GM04503 (cell line): Measurements from ENCODE around the gene RNASEH1.

Source experiments
- DNase-seq: peaks from one replicate; pipeline ENCODE4 v3.0.0-alpha.2; 2012; ENCODE audit warnings: low read depth

The RNASEH1 gene, protein sequence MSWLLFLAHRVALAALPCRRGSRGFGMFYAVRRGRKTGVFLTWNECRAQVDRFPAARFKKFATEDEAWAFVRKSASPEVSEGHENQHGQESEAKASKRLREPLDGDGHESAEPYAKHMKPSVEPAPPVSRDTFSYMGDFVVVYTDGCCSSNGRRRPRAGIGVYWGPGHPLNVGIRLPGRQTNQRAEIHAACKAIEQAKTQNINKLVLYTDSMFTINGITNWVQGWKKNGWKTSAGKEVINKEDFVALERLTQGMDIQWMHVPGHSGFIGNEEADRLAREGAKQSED

DNA sequence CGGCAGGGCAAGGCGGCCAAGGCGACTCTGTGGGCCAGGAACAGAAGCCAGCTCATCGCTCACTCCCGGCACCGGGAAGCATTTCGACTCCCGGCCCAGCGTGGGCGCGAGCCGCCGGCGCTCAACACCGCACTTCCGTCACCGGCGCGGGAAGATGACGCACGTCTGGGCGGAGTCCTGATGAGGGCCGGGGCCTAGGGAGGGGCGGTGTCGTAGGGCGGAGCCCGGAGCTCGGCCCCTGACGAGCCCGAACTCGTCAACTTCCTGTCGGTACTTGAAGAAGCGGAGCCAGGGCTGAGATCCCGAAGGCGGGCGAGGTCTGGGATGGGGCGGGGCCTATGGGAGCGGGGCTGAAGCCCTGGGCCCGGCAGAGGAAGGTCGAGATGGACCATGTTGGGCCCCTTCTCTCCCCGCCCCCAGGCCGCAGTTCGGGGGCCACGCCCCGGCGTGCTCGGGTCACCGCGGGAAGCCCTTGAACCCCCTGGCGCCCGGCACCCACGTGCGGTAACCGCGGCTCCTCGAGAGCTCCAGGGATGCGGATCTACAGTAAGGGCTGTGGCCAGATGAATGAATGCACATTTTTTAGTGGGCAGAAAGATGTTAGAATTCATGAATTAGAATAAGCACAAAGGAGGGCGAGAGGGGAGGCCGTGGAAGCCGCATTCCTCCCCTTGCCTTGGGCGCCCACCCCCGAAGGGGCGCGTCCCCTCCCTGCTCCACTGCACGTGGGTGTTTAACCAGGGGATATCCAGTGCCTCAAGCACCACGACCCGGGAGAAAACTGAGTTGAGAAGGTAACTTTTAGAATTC is at the start of gene RNASEH1:
TSS of gene RNASEH1 (minus strand) at position 129 of the 810 bp plus-strand sequence. CDS start at position 56, 73 bp downstream.
- peak; percentile 88 for DNase-seq

- DNase-seq = no peak
These were observed 48.5 kb upstream of the RNASEH1 start for GRCh38 chr2:3606370-3607201.

DNA sequence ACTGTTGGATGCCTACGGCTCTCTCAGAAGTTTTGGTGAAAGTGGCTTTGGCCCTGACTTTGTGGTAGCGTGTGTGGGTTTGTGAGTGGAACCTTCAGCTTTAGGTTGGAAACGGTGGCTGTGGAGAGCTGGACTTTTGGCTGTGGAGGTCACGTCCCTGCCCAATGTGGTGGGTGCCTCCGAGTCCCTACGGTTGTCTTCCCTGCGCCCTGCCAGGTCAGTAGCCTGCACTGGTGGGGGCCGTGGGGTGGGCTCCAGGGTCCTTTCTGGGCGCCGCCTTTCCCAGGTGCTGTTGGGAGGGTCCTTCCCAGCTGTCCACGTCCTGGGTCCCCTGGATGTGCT is 47.9 kb upstream of the RNASEH1 start:
- no peak for DNase-seq

GRCh38 chr2:3604991-3605961 is 47.1 kb upstream of the RNASEH1 start:
- DNase-seq = no peak

GRCh38 chr2:3604207-3604877 is 46.2 kb upstream of the RNASEH1 start:
- DNase-seq = no peak

DNA sequence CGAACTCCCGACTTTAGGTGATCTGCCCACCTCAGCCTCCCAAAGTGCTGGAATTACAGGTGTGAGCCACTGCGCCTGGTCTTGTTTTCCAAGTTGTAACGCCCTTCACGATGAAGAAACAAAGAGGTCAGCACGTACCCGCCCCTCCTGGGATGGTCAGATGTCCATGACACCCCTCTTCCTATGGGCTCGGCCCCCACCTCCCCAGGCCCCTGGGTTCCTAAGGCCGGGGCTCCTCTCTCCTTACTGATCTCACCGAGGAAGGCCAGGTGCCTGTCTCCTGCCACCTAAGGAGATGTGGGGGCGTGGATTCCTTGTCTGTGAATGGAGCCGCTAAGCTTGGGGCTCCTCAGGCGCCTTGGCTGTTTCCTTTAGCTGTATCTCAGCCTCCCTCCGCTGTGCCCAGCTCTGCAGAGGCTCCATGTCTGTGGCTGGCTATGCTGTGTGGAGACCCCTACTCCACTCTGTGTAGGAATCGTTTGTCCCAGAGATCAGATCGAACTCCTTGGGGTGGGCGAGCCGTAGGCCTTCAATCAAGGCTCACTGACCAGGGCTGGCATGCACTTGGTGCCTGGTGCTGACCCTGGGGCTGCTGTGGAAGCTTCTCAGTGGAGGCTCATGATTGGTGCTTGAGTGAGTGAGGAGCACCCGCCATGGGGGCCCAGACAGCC is 45.5 kb upstream of the RNASEH1 start:
- DNase-seq = no peak

- no peak for DNase-seq
These were observed 44.6 kb upstream of the RNASEH1 start for GRCh38 chr2:3602553-3603339.

DNA sequence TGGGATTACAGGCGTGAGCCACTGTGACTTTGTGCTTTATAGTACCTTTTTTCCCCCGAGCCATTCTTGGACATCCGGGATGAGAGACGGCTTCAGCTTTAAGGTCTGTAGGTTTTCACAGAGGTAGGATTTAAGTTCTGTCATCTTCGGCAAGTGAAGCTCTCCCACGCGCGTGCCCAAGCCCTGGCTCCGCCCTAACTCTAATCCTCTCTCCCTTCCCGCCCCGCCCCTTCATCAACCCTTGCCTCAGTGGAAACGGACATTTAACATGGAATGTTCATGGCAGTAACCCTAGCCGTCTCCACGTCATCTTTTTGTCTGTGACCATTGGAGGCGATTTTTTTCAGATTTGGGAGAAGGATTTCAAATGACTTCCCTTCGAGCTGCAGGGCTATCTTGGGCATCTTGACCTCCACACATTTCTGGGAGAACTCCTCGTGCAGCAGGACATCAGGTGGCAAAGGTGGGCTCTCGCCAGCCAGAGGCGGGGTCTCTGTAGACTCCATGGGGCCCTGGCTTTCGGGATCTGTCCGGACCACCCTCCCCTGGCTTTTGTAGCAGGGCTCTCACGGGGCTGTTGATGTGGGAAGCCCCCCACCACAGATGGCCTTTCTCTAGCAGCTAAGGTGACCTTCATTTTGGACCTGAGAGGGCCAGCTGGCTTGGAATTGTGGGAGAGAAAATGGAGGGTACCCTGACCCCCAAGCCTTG is 43.6 kb upstream of the RNASEH1 start:
- no peak for DNase-seq

- DNase-seq = no peak
These were observed 42.2 kb upstream of the RNASEH1 start for GRCh38 chr2:3600256-3600855.

DNA sequence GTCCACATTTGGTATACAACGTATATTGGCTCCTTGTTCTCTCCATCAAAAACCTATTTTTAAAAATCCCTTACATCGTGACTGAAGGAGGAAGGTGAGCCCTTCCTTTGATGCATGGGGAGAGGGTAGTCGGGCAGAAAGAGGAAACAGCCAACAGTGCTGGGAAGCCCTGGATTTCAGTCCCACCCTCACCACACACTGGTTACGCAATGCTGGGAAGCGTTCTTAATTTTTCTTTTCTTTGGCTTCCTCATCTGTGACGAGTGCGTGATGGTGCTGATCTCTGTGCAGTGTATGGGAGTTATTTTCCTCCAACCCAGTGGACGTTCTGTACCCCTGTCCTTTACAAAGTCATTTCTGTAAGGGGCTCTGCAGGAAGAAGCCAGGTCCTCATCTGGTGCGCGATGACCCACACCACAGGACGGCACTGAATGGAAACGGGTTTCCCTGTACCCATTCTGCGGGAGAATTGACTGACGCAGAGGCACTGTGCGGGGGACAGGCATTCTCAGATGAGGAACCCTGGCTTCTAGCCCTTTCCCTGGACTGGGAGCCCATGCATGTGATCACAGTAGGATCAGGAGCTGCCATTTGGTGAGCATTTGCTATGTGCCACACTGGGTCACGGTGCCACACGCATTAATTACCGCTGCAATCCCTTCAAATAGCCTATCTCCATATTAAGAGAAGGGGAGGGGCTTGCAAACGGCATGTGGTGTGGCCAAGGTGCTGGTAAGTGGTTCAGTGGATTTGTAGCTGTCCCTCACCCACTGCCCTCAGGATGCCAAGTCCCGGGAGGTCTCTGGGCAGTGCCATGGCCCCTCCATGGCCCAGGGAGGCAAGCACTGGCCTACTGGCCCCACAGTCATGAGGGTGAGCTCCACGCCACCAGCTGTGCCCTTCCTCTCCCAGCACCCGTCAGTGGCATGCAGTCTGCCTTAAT is 41.0 kb upstream of the RNASEH1 start:
- no peak for DNase-seq

GRCh38 chr2:3598197-3598910 is 40.2 kb upstream of the RNASEH1 start:
- DNase-seq = no peak

GRCh38 chr2:3597567-3597966 is 39.4 kb upstream of the RNASEH1 start:
- DNase-seq = no peak

GRCh38 chr2:3596901-3597417 is 38.8 kb upstream of the RNASEH1 start:
- DNase-seq = no peak

GRCh38 chr2:3595985-3596384 is 37.9 kb upstream of the RNASEH1 start:
- DNase-seq = no peak

DNA sequence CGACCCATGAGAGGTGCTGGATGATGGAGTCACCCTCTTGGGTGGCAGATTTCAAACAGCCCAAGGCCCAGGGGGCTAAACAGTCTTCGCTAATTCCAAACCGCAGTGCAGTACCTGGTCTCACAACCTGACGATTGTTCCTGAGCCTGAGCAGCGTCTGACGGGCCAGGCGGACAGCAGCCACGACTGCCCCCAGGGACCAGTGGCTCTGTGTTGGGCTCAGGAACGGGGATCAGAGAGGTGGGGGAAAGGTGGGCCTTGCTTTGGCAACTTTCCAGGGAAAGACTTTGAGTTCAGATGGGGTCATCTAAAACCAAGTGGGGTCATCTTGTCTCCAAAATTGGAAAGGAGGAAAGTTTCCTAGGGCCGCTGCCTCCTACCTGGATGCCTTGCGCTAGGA is 37.3 kb upstream of the RNASEH1 start:
- DNase-seq = no peak

DNA sequence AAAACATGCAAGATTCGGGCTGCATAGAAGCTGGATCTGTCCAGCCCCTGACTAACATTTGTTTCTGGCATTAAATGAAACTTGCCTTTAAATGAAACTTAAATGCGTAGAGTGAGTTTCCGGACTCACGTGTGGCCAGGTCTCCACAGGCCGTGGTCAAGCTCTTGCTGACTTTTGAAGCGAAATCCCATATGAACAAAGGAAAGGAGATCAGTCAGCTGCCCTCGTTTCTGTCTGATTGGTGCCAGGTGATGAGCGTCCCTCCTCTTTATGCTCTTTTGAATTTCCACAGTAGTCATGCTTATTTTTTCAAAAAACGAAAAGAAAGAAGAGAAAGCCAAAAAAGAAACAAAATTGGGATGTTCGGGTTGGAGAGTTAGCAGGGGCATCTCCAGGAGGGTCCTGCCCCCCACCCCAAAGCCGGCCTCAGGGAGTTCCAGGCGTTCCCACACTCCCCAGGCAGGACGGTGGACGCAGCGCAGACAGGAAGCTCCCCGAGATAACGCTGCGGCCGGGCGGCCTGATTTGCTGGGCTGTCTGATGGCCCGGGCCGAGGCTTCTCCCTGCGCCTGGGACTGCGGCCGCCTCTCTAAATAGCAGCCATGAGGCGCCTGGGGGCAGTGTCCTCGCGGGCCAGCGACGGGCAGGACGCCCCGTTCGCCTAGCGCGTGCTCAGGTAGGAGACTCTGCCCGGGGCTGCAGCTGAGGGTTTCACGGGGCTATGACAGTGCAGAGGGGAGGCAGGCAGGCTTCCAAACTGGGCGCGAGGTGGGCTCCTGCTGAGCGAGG is 36.6 kb upstream of the RNASEH1 start, which contains the start of gene COLEC11:
TSS of gene COLEC11 (plus strand) at position 620 of the 789 bp plus-strand sequence. CDS start 9,229 bp downstream, outside the sequence.
- DNase-seq = no peak
